Fibroblast of the aortic adventitia (primary cell): ENCODE results near the gene KCNQ1. TPM values are rescaled to one million over a fixed set of nuclear protein-coding genes. Genes with fewer than 3 reads are reported as not detected.

Source experiments
- DNase-seq: peaks from one replicate; pipeline ENCODE4 v3.0.0-alpha.2; 2010; ENCODE audit warnings: low read depth
- H3K4me3 ChIP-seq: 2 replicates; pipeline ENCODE4 v1.5.1; 2011; ENCODE audit warnings: low read depth, mild to moderate bottlenecking, control low read depth, low read length, moderate library complexity
- CTCF ChIP-seq: IDR thresholded peaks from 2 replicates; pipeline ENCODE4 v1.5.1; 2011; ENCODE audit warnings: mild to moderate bottlenecking, low read length, control low read depth, inconsistent platforms; ENCODE audit not compliant: insufficient read depth
- total RNA-seq: library from RNA; depleted of rRNA; stranded (reverse); fragments of >200 nt; gene quantifications from 2 replicates; pipeline ENCODE4 v1.2.3, GENCODE V29; 2012; ENCODE audit warnings: low replicate concordance

The KCNQ1 gene
- total RNA-seq, 1 donor: not detected

- no peak for DNase-seq
- TF ChIP-seq CTCF: no peak
- no peak overlapping the region for H3K4me3 ChIP-seq
Observed at GRCh38 chr11:2435288-2436012, 9.4 kb upstream of the KCNQ1 start.

GRCh38 chr11:2436013-2436520 lies 8.7 kb upstream of the KCNQ1 start:
- H3K4me3 ChIP-seq: no peak overlapping the region
- no peak for TF ChIP-seq CTCF
- no peak for DNase-seq

GRCh38 chr11:2436521-2437031 lies 8.2 kb upstream of the KCNQ1 start:
- DNase-seq: no peak
- H3K4me3 ChIP-seq: no peak overlapping the region
- TF ChIP-seq CTCF: no peak

- no peak overlapping the region for H3K4me3 ChIP-seq
- TF ChIP-seq CTCF: no peak
- DNase-seq: no peak
Observed at GRCh38 chr11:2437516-2437915, 7.3 kb upstream of the KCNQ1 start.

GRCh38 chr11:2439820-2440219 lies 5.0 kb upstream of the KCNQ1 start:
- no peak for TF ChIP-seq CTCF
- H3K4me3 ChIP-seq: no peak overlapping the region
- DNase-seq: no peak

- no peak for TF ChIP-seq CTCF
- no peak for DNase-seq
- no peak overlapping the region for H3K4me3 ChIP-seq
Observed at GRCh38 chr11:2440646-2441045, 4.2 kb upstream of the KCNQ1 start.
